ENCODE results near the gene CTDSPL.
"Not testable (repeated sequence)": the region's sequence is repeated elsewhere in the genome, so short reads cannot be mapped to it uniquely, and the experiment has no call there.

CTDSPL gene

GRCh38 chr3:37970802-37971201 lies 109.1 kb downstream of the CTDSPL start:
- intact Hi-C loops (cut with micrococcal nuclease), result loop anchor here (10.0 kb wide), 1 partner anchor 514 kb away; no protein-coding TSS in a partner anchor
- H3K36me3 Mint-ChIP-seq (ENCODE audit: low read depth), result peaks cover 38% of the 10 kb centered on the region
- no peaks in the 10 kb centered on the region for H3K9me3 Mint-ChIP-seq
- peaks cover 16% of the 10 kb centered on the region for H3K4me1 Mint-ChIP-seq (ENCODE audit: low read depth)
- no peak overlapping the region for H3K4me3 Mint-ChIP-seq
- no peaks in the 10 kb centered on the region for H3K27me3 Mint-ChIP-seq
- H3K27ac Mint-ChIP-seq, result no peak overlapping the region

GRCh38 chr3:37971467-37971866 lies 109.8 kb downstream of the CTDSPL start:
- Mint-ChIP-seq H3K9me3 (no peaks in the 10 kb centered on the region), H3K27ac (no peak overlapping the region), H3K27me3 (no peaks in the 10 kb centered on the region), H3K4me3 (no peak overlapping the region), H3K36me3 (ENCODE audit: low read depth) (peaks cover 44% of the 10 kb centered on the region), H3K4me1 (ENCODE audit: low read depth) (peaks cover 16% of the 10 kb centered on the region)
- intact Hi-C loops (cut with micrococcal nuclease), result loop anchor here (10.0 kb wide), 1 partner anchor 513 kb away; no protein-coding TSS in a partner anchor

- Mint-ChIP-seq H3K4me1 (ENCODE audit: low read depth) (peaks cover 16% of the 10 kb centered on the region), H3K36me3 (ENCODE audit: low read depth) (peaks cover 46% of the 10 kb centered on the region)
- not testable (repeated sequence) for H3K27ac Mint-ChIP-seq, H3K4me3 Mint-ChIP-seq, H3K9me3 Mint-ChIP-seq, H3K27me3 Mint-ChIP-seq
- intact Hi-C loops (cut with micrococcal nuclease), result loop anchor here (10.0 kb wide), 1 partner anchor 513 kb away; no protein-coding TSS in a partner anchor
These were observed 110.4 kb downstream of the CTDSPL start for GRCh38 chr3:37972056-37972455.

- intact Hi-C loops (cut with micrococcal nuclease), result loop anchor here (1.0 to 10.0 kb wide), 2 partner anchors 30 to 511 kb away; no protein-coding TSS in a partner anchor
- peaks cover 16% of the 10 kb centered on the region for H3K4me1 Mint-ChIP-seq (ENCODE audit: low read depth)
- H3K4me3 Mint-ChIP-seq, result no peak overlapping the region
- peaks cover 42% of the 10 kb centered on the region for H3K36me3 Mint-ChIP-seq (ENCODE audit: low read depth)
- H3K9me3 Mint-ChIP-seq, result no peaks in the 10 kb centered on the region
- no peaks in the 10 kb centered on the region for H3K27me3 Mint-ChIP-seq
- H3K27ac Mint-ChIP-seq, result no peak overlapping the region
These were observed 111.8 kb downstream of the CTDSPL start for GRCh38 chr3:37973246-37974054.

GRCh38 chr3:37974121-37975083 lies 112.7 kb downstream of the CTDSPL start:
- no peaks in the 10 kb centered on the region for H3K9me3 Mint-ChIP-seq
- H3K27ac Mint-ChIP-seq, result no peak overlapping the region
- H3K27me3 Mint-ChIP-seq, result no peaks in the 10 kb centered on the region
- H3K4me3 Mint-ChIP-seq, result no peak overlapping the region
- intact Hi-C loops (cut with micrococcal nuclease), result loop anchor here (1.0 to 10.0 kb wide), 2 partner anchors 29 to 510 kb away; no protein-coding TSS in a partner anchor
- H3K4me1 Mint-ChIP-seq (ENCODE audit: low read depth), result peaks cover 18% of the 10 kb centered on the region
- peaks cover 37% of the 10 kb centered on the region for H3K36me3 Mint-ChIP-seq (ENCODE audit: low read depth)

GRCh38 chr3:37979541-37980461 lies 118.1 kb downstream of the CTDSPL start:
- peaks cover 31% of the 10 kb centered on the region for H3K4me1 Mint-ChIP-seq (ENCODE audit: low read depth)
- H3K27me3 Mint-ChIP-seq, result no peaks in the 10 kb centered on the region
- peak overlapping the region; percentile 58 for H3K27ac Mint-ChIP-seq
- no peak overlapping the region for H3K4me3 Mint-ChIP-seq
- intact Hi-C loops (cut with micrococcal nuclease), result loop anchor here (2.0 to 10.0 kb wide), 2 partner anchors 15 to 505 kb away; no protein-coding TSS in a partner anchor
- H3K36me3 Mint-ChIP-seq (ENCODE audit: low read depth), result peaks cover 48% of the 10 kb centered on the region
- H3K9me3 Mint-ChIP-seq, result no peaks in the 10 kb centered on the region

- H3K27ac Mint-ChIP-seq, result peak overlapping the region; percentile 58
- no peak overlapping the region for H3K4me3 Mint-ChIP-seq
- peaks cover 33% of the 10 kb centered on the region for H3K4me1 Mint-ChIP-seq (ENCODE audit: low read depth)
- intact Hi-C loops (cut with micrococcal nuclease), result loop anchor here (2.0 kb wide), 1 partner anchor 14 kb away; no protein-coding TSS in a partner anchor
- H3K36me3 Mint-ChIP-seq (ENCODE audit: low read depth), result peaks cover 39% of the 10 kb centered on the region
- H3K9me3 Mint-ChIP-seq, result no peaks in the 10 kb centered on the region
- H3K27me3 Mint-ChIP-seq, result no peaks in the 10 kb centered on the region
These were observed 119.0 kb downstream of the CTDSPL start for GRCh38 chr3:37980462-37981347.

GRCh38 chr3:37981348-37981664 lies 119.6 kb downstream of the CTDSPL start:
- intact Hi-C loops (cut with micrococcal nuclease), result loop anchor here (2.0 kb wide), 1 partner anchor 13 kb away; no protein-coding TSS in a partner anchor
- Mint-ChIP-seq H3K27me3 (no peaks in the 10 kb centered on the region), H3K36me3 (ENCODE audit: low read depth) (peaks cover 34% of the 10 kb centered on the region), H3K9me3 (no peaks in the 10 kb centered on the region), H3K4me3 (no peak overlapping the region), H3K4me1 (ENCODE audit: low read depth) (peaks cover 33% of the 10 kb centered on the region), H3K27ac (no peak overlapping the region)

GRCh38 chr3:37982331-37982730 lies 120.7 kb downstream of the CTDSPL start:
- intact Hi-C loops (cut with micrococcal nuclease), result no loop called here
- no peak overlapping the region for H3K27ac Mint-ChIP-seq
- H3K4me1 Mint-ChIP-seq (ENCODE audit: low read depth), result peaks cover 33% of the 10 kb centered on the region
- no peaks in the 10 kb centered on the region for H3K27me3 Mint-ChIP-seq
- no peaks in the 10 kb centered on the region for H3K9me3 Mint-ChIP-seq
- H3K4me3 Mint-ChIP-seq, result no peak overlapping the region
- peaks cover 29% of the 10 kb centered on the region for H3K36me3 Mint-ChIP-seq (ENCODE audit: low read depth)

- H3K4me3 Mint-ChIP-seq, result no peak overlapping the region
- peaks cover 29% of the 10 kb centered on the region for H3K36me3 Mint-ChIP-seq (ENCODE audit: low read depth)
- H3K4me1 Mint-ChIP-seq (ENCODE audit: low read depth), result peaks cover 48% of the 10 kb centered on the region
- H3K27me3 Mint-ChIP-seq, result no peaks in the 10 kb centered on the region
- intact Hi-C loops (cut with micrococcal nuclease), result no loop called here
- no peak overlapping the region for H3K27ac Mint-ChIP-seq
- no peaks in the 10 kb centered on the region for H3K9me3 Mint-ChIP-seq
These were observed 122.4 kb downstream of the CTDSPL start for GRCh38 chr3:37984051-37984450.

GRCh38 chr3:37984596-37984995 lies 122.9 kb downstream of the CTDSPL start:
- H3K9me3 Mint-ChIP-seq, result no peaks in the 10 kb centered on the region
- H3K4me3 Mint-ChIP-seq, result no peak overlapping the region
- no peaks in the 10 kb centered on the region for H3K27me3 Mint-ChIP-seq
- H3K4me1 Mint-ChIP-seq (ENCODE audit: low read depth), result peaks cover 49% of the 10 kb centered on the region
- intact Hi-C loops (cut with micrococcal nuclease), result no loop called here
- peaks cover 29% of the 10 kb centered on the region for H3K36me3 Mint-ChIP-seq (ENCODE audit: low read depth)
- no peak overlapping the region for H3K27ac Mint-ChIP-seq

- Mint-ChIP-seq H3K27me3 (no peaks in the 10 kb centered on the region), H3K4me3 (no peak overlapping the region), H3K36me3 (ENCODE audit: low read depth) (peaks cover 22% of the 10 kb centered on the region), H3K9me3 (no peaks in the 10 kb centered on the region), H3K27ac (no peak overlapping the region), H3K4me1 (ENCODE audit: low read depth) (peaks cover 50% of the 10 kb centered on the region)
- intact Hi-C loops (cut with micrococcal nuclease), result no loop called here
These were observed 124.1 kb downstream of the CTDSPL start for GRCh38 chr3:37985637-37986320.

All from dendritic cell treated with granulocyte-macrophage colony-stimulating factor and Interleukin-4, amounts not matched to agents 40 ng/mL and 50 ng/mL, for 4 days (primary cell).